OCI-LY7 (cell line): ENCODE measurements around the gene TULP4. TPM values are rescaled to one million over a fixed set of nuclear protein-coding genes. Genes with fewer than 3 reads are reported as not detected.

ENCODE experiments used
- BruUV-seq: library from RNA; stranded (reverse); fragments of 400-500 nt; replicated peaks from 2 replicates; lab custom pipeline; 2021; lab: Mats Ljungman, UMichigan
- CTCF ChIA-PET: fragments of 300-600 bp; sonication (Branson Sonifier 250); formaldehyde crosslinking; loops from one replicate; lab custom pipeline; 2022; ENCODE audit warnings: antibody characterized with exemption; ENCODE audit not compliant: unreplicated experiment; lab: Charles Lee
- POLR2A ChIA-PET: fragments of 300-600 bp; sonication (Branson Sonifier 250); formaldehyde crosslinking; loops from one replicate; lab custom pipeline; 2022; ENCODE audit warnings: antibody characterized with exemption; lab: Charles Lee
- DNase-seq: peaks from one replicate; pipeline ENCODE4 v3.0.0-alpha.2; 2015; ENCODE audit warnings: low spot score
- H2AFZ ChIP-seq: fragments of 200-600 bp; sonication (generic), shearing (Covaris generic); 2 replicates; pipeline ENCODE4 v1.6.1; 2014; ENCODE audit warnings: mild to moderate bottlenecking, antibody characterized with exemption, low read length, moderate library complexity
- H3K27ac ChIP-seq: fragments of 200-600 bp; sonication (generic); 2 replicates; pipeline ENCODE4 v1.5.1; 2014; ENCODE audit warnings: mixed run types, low read depth, mild to moderate bottlenecking, moderate library complexity, low read length, inconsistent platforms; ENCODE audit not compliant: poor library complexity, severe bottlenecking
- H3K36me3 ChIP-seq: fragments of 200-600 bp; sonication (generic); 2 replicates; pipeline ENCODE4 v1.6.1; 2014; ENCODE audit warnings: mild to moderate bottlenecking, antibody characterized with exemption, low read length, moderate library complexity, mixed read lengths; ENCODE audit not compliant: insufficient read depth
- H3K4me1 ChIP-seq: fragments of 200-600 bp; sonication (generic); 2 replicates; pipeline ENCODE4 v1.5.1; 2014; ENCODE audit warnings: mild to moderate bottlenecking, low read length; ENCODE audit not compliant: insufficient read depth, poor library complexity, severe bottlenecking
- H3K4me2 ChIP-seq: fragments of 200-600 bp; sonication (generic); 2 replicates; pipeline ENCODE4 v1.6.1; 2014; ENCODE audit warnings: mild to moderate bottlenecking, low read length
- H3K4me3 ChIP-seq: fragments of 200-600 bp; sonication (generic); 2 replicates; pipeline ENCODE4 v1.5.1; 2014; ENCODE audit warnings: mild to moderate bottlenecking, low read depth, low read length; ENCODE audit not compliant: poor library complexity, severe bottlenecking
- H3K79me2 ChIP-seq: fragments of 200-600 bp; sonication (generic); 2 replicates; pipeline ENCODE4 v1.6.1; 2016; ENCODE audit warnings: low read depth, mild to moderate bottlenecking, low read length, moderate library complexity, mixed read lengths; ENCODE audit not compliant: insufficient read depth
- H3K9me2 ChIP-seq: fragments of 200-600 bp; sonication (generic); 2 replicates; pipeline ENCODE4 v1.6.1; 2016; ENCODE audit warnings: mild to moderate bottlenecking, low read length, mixed read lengths; ENCODE audit not compliant: insufficient read depth
- H3K9me3 ChIP-seq: fragments of 200-600 bp; sonication (generic); 2 replicates; pipeline ENCODE4 v1.6.1; 2014; ENCODE audit warnings: mild to moderate bottlenecking, mixed run types, low read length, mixed read lengths
- H4K20me1 ChIP-seq: fragments of 200-600 bp; sonication (generic); 2 replicates; pipeline ENCODE4 v1.6.1; 2014; ENCODE audit warnings: mild to moderate bottlenecking, antibody characterized with exemption, low read length, moderate library complexity, mixed read lengths; ENCODE audit not compliant: insufficient read depth
- CTCF ChIP-seq: fragments of 200-600 bp; sonication (generic); conservative IDR thresholded peaks from 2 replicates; pipeline ENCODE4 v1.5.1; 2014; ENCODE audit warnings: mild to moderate bottlenecking, antibody characterized with exemption, low read length, moderate library complexity, mixed read lengths
- EZH2phosphoT487 ChIP-seq: fragments of 200-600 bp; sonication (generic); IDR thresholded peaks from 2 replicates; pipeline ENCODE4 v1.6.1; 2018; ENCODE audit warnings: low read depth, borderline replicate concordance, mild to moderate bottlenecking, mixed run types, antibody characterized with exemption, low read length, moderate library complexity, mixed read lengths
- intact Hi-C: fragments of 100-400 bp; cut with micrococcal nuclease; formaldehyde crosslinking; loops from one replicate; pipeline ENCODE4 v1.10.0; 2022; ENCODE audit not compliant: unreplicated experiment
- total RNA-seq, 2 experiments: library from RNA; depleted of rRNA in 1 of 2; stranded (reverse); fragments of >200 nt in 1 of 2; shearing (Covaris generic) in 1 of 2; gene quantifications; 2 replicates each; pipeline ENCODE4 v1.2.3, GENCODE V29; 2014 to 2022

Gene TULP4
- total RNA-seq, 2 experiments from 2014 or later, result 62.1 to 64.8 TPM

DNA sequence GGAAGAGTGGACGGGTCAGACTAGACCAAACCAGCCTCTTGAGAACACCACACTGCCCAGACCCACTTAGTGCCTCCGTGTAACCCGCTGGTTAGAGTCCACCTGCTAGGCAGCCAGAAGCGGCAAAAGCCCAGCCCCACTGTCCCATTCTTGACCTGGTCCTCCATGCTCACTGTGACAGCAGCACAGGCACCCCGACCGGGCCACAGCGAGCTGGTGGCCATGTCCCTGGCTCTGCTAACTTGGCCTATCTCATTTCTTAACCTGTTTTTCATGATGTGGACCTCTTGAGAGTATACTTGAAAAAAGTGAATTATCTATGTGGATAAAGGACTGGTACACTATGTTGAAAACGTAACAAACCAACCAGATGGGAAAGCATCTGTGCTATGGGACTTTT, 202.7 kb downstream of the TULP4 start:
- H3K9me2 ChIP-seq, result no peaks in the 10 kb centered on the region
- H3K79me2 ChIP-seq, result no peaks in the 10 kb centered on the region
- H2AFZ ChIP-seq, result no peak overlapping the region
- no peak overlapping the region for H3K4me2 ChIP-seq
- TF ChIP-seq CTCF, result no peak
- TF ChIP-seq EZH2phosphoT487, result no peak
- no TSS peak for BruUV-seq
- no peak for DNase-seq
- no peak overlapping the region for H3K27ac ChIP-seq
- ChIA-PET POLR2A (interaction anchor here (0.9 to 1.2 kb wide), 2 partner anchors 186 to 294 kb away, joined by 3 to 6 read pairs; no protein-coding TSS in a partner anchor), CTCF (interaction anchor here (0.6 kb wide), 1 partner anchor 243 kb away, joined by 3 read pairs; no protein-coding TSS in a partner anchor)
- peaks cover 10% of the 10 kb centered on the region for H3K4me1 ChIP-seq
- no peaks in the 10 kb centered on the region for H3K9me3 ChIP-seq
- no peak overlapping the region for H3K4me3 ChIP-seq
- intact Hi-C loops, result no loop called here
- H4K20me1 ChIP-seq, result no peaks in the 10 kb centered on the region
- H3K36me3 ChIP-seq, result no peaks in the 10 kb centered on the region

- TF ChIP-seq CTCF (no peak), EZH2phosphoT487 (no peak)
- Histone ChIP-seq H3K27ac (no peak overlapping the region), H3K9me3 (no peaks in the 10 kb centered on the region), H4K20me1 (no peaks in the 10 kb centered on the region), H2AFZ (no peak overlapping the region), H3K36me3 (no peaks in the 10 kb centered on the region), H3K4me3 (no peak overlapping the region), H3K79me2 (no peaks in the 10 kb centered on the region), H3K4me1 (peaks cover 10% of the 10 kb centered on the region), H3K4me2 (no peak overlapping the region), H3K9me2 (no peaks in the 10 kb centered on the region)
- no peak for DNase-seq
- POLR2A ChIA-PET, result no interaction called here
- BruUV-seq, result no TSS peak
- CTCF ChIA-PET, result no interaction called here
- intact Hi-C loops, result no loop called here
Observed at GRCh38 chr6:158516098-158516497, 203.8 kb downstream of the TULP4 start.

DNA sequence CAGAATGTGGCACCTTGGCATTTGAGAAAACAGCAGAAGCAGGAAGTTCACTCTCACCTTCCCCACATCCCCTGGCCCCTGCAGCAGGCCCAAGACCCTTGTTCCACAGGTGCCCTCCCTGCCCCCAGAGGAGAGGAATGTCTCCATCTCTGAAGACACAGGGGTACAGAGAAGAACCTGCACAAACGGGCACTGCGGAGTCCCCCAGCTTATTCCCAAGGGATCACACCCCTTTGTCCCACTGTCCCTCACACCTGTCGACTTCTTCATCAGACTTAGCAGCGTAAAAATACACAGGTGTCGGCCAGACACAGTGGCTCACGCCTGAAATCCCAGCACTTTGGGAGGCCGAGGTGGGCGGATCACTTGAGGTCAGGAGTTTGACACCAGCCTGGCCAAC, 204.8 kb downstream of the TULP4 start:
- CTCF ChIA-PET, result no interaction called here
- no peak overlapping the region for H2AFZ ChIP-seq
- no peaks in the 10 kb centered on the region for H4K20me1 ChIP-seq
- no TSS peak for BruUV-seq
- TF ChIP-seq CTCF, result no peak
- POLR2A ChIA-PET, result no interaction called here
- DNase-seq, result no peak
- no peaks in the 10 kb centered on the region for H3K9me2 ChIP-seq
- no peak overlapping the region for H3K27ac ChIP-seq
- H3K79me2 ChIP-seq, result no peaks in the 10 kb centered on the region
- H3K4me3 ChIP-seq, result no peak overlapping the region
- H3K36me3 ChIP-seq, result no peaks in the 10 kb centered on the region
- intact Hi-C loops, result no loop called here
- H3K9me3 ChIP-seq, result no peaks in the 10 kb centered on the region
- H3K4me1 ChIP-seq, result peaks cover 10% of the 10 kb centered on the region
- H3K4me2 ChIP-seq, result no peak overlapping the region
